HG03039 (cell line): ENCODE measurements around the gene CAV3.

ENCODE experiments used
- ATAC-seq: cut with Tn5 transposase; IDR thresholded peaks from one replicate; pipeline ENCODE4 v1.9.1; 2021; ENCODE audit warnings: mild to moderate bottlenecking, moderate library complexity; ENCODE audit not compliant: unreplicated experiment

Gene CAV3

DNA sequence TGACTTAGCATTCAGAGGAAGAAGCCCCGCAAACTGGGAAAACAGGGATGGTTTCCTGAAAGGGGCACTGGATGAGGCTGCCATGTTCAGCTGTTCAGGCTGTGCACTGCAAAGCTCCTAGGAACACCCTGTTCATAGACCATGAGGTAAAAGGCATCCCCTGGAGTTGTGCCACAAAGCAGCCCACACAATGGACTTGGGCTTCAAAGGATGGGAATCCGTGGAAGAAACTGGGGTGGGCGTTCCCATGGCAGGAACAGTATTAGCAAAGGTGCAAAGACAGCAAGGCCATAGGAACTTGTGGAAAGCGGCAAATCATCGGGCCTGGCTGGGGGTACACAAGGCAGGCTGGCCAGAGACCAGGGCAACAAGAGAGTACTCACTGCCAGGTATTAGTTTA lies 26.9 kb downstream of the CAV3 start:
- ATAC-seq: no peak

GRCh38 chr3:8761866-8762265 lies 28.3 kb downstream of the CAV3 start:
- ATAC-seq: no peak

DNA sequence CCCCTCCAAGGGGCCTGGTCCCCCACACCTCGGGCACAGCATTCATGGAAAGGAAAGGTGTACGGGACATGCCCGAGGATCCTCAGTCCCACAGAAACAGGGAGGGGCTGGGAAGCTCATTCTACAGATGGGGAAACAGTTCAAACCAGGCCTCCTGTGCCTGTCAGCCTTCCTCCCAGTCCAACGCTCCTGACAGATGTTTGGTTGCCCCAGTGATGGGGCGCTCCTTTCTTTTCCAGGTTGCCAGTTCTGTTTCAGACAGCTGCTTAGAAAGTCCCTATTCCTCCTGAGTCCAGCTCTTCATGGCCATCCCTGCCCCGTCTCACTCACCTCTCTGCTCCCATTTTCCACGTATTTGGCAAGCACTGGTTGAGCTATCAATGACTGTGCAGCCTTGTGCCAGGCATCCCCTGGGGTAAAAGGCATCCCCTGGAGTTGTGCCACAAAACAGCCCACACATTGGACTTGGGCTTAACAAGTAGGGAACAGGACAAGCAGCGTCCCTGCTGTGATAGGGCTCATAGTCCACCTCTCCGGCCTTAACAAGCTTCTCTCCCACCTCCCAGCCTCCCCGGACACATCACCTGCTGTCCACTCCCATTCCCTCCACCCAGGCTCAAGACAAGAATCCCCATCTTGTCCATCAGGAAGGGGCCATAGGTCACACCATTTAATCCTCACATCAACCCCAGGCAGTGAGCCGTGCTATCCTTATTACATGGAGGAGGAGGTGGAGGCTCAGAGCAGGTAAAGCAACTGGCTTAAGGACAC lies 29.2 kb downstream of the CAV3 start:
- ATAC-seq: no peak

DNA sequence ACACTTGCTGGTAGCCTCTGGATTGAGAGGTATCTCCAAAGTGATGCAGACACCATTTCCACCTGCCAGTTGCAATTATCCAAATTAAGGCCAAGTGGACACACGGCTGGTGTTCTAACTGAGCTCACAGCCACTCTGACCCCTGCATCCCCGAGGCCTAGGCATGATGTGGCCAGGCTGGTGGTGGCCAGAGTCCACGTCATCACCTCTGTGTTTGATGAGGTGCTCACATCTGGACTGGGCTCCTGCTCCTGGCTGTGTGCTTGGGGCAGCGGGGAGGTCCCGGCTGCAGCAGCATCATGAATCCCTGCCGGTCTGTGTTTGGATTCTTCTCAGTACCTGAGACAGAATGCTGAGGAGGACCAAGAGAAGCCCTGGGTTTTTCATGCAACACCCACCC lies 30.9 kb downstream of the CAV3 start:
- no peak for ATAC-seq

GRCh38 chr3:8765528-8765927 lies 31.9 kb downstream of the CAV3 start:
- no peak for ATAC-seq

DNA sequence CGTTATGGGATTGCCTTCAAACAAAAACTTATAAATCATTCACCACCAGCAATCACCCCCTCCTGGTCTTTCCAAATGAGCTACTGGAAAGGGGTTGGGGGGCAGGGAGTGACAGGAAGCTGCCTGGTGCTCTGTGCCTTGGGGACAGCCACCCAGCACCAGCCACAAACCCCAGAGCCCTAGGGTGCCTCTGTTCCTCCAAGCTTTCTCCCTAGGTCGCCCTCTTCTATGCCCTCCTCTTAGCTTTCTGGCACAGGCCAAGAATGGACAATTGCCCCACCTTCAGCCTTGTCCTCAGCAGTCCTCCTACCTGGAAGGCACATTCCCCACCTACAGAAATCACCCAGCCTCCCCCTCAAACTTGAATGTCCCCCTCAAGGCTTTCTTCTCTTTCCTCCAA lies 32.5 kb downstream of the CAV3 start:
- no peak for ATAC-seq

- ATAC-seq: no peak
These were observed 33.7 kb downstream of the CAV3 start for GRCh38 chr3:8767256-8767666.

DNA sequence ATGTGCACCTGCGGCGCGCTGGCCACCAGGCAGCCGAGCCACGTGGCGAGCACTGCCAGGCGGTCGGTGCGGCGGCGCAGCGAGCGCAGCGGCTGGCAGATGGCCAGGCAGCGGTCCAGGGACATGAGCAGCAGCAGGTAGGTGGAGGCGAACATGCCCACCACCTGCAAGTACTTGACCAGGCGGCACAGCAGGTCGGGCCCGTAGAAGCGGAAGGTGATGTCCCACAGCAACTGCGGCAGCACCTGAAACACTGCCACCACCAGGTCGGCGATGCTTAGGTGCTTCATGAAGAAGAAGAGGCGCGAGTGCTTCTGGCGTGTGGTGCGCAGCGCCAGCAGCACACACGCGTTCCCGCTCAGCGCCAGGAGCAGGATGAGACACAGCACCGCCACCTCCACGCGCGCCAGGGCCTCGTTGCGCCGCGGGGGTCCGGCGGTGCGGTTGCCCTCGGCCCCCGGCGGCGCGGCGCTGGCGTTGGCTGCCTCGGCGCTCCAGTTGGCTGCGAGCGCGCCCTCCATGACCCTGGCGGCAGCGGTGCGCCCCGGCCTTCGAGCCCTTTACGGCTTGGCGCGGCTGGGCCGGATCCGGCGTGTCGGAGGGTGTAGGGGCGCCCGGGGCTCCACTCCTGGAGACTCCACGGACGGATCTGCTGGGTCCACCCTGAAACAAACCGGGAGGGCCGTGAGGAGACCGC lies 34.2 kb downstream of the CAV3 start:
- no peak for ATAC-seq

- ATAC-seq: peak; percentile 28
These were observed 34.9 kb downstream of the CAV3 start for GRCh38 chr3:8768364-8769087.

- ATAC-seq: peak; percentile 74
These were observed 35.7 kb downstream of the CAV3 start, which contains the start of gene OXTR for GRCh38 chr3:8769088-8769822. OXTR (minus strand) TSS chr3:8769613; CDS start chr3:8768187, 1,426 bp downstream.

- no peak for ATAC-seq
These were observed 40.4 kb downstream of the CAV3 start for GRCh38 chr3:8773941-8774542.

DNA sequence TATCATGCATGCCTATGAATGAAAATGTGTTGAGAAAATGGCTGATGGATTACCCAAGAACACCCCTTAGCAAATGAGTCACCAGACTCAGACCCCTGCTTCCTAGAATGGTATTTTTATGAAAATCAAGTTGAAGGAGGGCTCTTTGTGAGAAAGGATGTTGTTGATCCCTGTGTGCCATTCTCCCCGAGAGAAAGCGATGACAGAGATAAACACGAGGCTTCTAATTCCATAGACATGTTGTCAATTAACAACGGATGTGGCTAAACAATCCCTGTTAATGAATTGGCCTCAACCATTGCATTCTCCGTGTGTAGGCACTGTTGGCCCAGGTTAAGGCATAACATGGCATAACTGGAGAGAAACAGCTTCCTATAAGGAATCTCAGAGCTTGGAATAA lies 41.6 kb downstream of the CAV3 start:
- no peak for ATAC-seq

DNA sequence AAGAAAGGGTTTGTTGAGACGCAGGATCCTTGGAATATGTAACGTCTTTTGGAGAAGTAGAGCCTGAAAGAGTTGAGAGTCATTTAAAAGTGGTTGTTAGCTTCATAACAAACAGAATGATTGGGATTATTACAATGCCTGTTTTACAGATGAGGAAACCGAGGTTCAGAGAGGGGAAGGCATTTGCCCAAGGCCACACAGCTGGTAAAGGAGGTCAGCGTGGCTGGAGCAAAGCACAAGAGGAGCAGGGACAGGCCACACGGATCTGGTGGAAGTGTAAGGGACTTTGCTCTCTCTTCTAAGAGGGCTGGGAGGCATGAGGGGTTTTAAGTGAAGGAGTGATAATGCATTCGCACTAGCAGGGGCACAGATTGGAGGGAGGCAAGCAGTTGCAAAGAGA lies 42.0 kb downstream of the CAV3 start:
- no peak for ATAC-seq

DNA sequence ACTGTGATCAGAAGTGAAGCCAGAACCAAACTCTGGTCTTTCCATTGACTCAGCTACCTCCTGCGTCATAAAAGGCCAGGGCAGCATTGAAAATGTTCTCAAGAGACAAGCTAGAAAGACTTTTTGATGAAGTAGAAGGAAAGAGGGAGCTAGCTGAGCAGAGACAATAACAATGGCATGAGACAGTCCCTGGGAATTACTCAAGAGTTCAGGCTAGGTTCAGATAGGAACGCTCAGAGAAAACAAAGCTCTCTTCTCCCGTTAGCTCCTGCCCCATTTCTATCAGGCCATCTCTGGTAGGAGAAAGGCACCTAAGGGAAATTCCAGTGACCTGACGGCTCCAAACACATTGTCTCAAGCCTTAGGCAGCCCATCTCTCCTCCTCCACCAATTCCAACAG lies 42.8 kb downstream of the CAV3 start:
- ATAC-seq: no peak

GRCh38 chr3:8777201-8777977 lies 43.8 kb downstream of the CAV3 start:
- ATAC-seq: no peak

DNA sequence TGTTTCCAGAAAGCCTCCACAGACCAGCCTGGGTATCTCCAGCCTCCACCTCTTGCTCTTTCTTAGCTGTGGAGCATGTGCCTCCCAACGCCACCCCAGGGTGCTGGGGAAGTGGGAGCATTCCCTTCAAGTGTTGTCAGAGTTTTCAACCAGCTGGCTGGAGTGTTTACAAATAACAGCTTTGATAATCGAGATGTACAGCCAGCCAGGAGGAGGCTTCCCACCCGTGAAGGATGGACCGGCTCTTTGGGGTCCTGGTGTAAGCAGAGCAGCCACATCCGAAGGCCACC lies 44.3 kb downstream of the CAV3 start:
- no peak for ATAC-seq

GRCh38 chr3:8778475-8778874 lies 44.9 kb downstream of the CAV3 start:
- no peak for ATAC-seq

- no peak for ATAC-seq
These were observed 46.7 kb downstream of the CAV3 start for GRCh38 chr3:8780279-8780678.

DNA sequence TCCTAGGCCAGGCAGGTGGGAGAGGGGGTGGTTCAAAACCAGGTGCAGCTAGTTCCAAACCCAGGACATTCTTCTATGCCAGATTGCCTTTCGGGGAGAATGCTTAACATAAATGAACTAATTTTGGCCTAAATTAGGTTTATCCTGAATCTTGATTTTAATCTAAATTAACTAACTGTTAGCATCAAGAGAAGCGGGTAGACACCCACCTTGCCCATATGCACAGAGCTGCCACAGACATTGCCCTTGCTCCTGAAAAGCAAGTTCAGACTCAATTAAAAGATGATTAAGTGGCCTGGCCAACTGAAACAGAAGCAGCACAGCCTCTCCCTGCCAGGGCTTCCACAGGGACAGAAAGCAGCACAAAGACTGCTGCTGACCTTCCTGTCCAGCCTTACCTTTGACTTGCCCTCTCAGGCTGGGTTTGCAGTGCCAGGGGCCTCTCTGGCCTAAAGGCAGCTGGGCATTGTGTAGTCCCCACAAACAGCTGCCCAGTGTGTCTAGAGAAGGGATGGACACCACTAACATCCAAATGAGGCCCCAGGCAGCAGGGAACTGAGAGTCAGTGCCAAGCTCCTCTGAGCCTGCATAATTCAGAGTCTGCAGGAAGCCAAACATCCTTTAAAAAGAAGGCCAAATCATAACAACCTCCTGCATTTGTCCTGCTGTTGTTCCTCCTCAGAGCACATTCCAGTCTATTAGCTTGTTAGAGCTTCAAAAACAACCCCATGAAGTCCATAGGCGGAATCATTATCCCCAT lies 51.3 kb downstream of the CAV3 start:
- ATAC-seq: no peak
